NCI-H510A (cell line): ENCODE data around the gene ARHGAP6.

Source experiments
- DNase-seq: peaks from one replicate; lab custom pipeline; 2025; lab: John Stamatoyannopoulos, UW

ARHGAP6 gene

GRCh38 chrX:11296051-11296450 is 369.7 kb downstream of the ARHGAP6 start:
- no peak for DNase-seq

DNA sequence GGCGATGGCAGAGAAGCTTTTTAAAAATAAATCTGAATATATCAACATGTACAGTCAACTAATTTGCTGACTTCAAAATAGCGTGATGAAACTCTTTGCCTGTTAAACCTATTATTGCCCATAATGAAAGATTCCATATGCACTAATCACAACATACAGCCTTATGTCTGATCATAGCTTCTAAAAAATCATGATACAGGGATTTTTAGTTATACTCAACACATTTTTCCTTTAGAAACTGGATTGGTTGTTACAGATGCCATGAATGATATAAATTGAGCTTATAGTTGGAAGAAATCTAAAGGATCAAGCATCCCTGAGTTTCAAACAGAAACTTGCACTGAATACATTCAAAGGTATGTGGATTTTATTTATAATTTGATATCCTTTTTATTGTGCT is 372.6 kb downstream of the ARHGAP6 start, which contains the start of gene AMELX:
Gene AMELX (plus strand): TSS at position 301 of the 400 bp plus-strand sequence. CDS start 1,376 bp downstream, outside the sequence.
- no peak for DNase-seq

DNA sequence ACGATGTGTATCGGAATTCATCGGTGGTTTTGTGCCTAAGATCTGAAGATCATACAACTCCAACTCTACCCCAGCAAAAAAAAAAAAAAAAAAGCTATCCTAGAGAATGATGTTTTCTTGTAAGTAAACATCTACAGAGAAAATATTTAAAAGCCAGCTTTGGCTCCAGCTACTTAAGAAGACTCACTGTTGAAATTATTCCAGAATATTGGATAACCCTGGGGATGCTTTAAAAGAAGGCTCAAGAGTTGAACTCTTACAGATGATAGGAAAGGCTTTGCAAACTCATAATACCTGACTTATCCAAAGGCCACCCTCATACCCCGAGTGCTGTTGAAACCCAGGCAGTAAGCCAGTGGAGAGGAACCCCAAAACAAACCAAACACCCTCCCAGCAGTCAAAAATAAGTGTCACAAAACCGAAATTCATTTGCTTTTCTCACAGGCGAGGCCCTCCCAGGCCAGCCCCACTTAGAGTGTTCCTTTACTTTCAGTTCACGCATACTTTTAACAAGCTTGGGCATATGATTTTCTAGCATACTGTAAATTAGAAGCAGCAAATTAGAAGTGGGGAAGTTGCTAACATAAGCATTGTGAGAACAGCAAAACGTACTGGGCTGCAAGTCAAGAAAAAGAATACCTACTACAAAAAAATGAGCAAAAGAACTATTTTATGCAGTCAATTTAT is 375.2 kb downstream of the ARHGAP6 start:
- no peak for DNase-seq

GRCh38 chrX:11287505-11287904 is 378.2 kb downstream of the ARHGAP6 start:
- DNase-seq: no peak

DNA sequence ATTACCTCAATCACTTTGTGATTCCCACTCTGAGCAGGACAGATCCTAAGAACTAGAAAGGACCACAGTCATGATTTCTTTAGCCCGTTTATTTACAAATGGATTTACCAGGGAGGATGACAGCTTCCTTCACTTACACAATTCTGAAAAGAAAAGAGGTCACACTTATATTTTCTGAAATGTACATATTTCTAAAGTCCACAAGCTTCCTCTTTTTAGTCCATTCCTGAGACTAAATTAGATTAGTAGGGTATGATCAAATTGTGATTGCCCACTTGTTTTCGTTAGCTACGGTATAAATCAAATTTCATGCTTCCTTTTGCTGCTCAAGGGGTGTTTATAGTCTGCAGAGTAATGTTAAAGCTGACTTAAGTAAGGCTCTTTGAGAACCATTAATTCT is 380.1 kb downstream of the ARHGAP6 start:
- no peak for DNase-seq

DNA sequence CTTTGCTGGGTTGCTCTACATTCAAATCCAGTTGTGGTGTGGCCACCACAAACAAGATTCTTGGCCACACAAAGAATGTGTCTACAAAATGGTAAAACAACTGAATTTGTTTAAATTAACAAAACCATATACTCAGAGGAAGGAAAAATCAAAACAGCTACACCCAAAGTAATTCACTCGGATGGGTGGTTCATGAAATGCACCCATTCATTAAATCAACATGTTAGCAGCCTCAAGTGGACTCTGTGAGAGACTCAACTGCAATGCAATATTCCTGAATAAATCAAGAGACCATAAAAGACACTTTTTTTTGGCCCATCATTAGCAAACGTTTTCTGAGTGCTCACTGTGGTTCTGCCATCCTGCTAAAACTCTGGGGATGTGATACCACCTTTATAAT is 383.7 kb downstream of the ARHGAP6 start:
- DNase-seq: no peak

GRCh38 chrX:11273544-11273943 is 392.2 kb downstream of the ARHGAP6 start:
- DNase-seq: no peak

DNA sequence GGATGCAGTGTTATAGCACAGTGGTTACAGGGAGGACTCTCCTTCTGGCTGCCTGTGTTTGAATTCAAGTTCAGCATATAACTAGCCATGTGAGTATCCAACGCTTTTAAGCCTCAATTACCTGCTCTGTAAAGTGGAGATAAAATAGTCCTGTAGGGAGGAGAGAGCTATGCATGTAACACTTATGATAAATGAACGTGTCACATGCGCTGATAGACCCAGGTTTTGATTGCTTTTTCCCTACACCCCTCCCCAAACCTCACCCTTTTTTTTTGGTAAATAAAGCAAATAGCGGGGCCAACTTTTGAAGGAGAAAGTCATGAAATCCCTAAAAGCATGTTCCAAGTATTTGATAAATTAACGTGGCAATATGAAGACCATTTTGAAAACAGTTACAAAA is 392.9 kb downstream of the ARHGAP6 start:
- no peak for DNase-seq

GRCh38 chrX:11272290-11272689 is 393.4 kb downstream of the ARHGAP6 start:
- no peak for DNase-seq

GRCh38 chrX:11269996-11270395 is 395.7 kb downstream of the ARHGAP6 start:
- no peak for DNase-seq

GRCh38 chrX:11269006-11269405 is 396.7 kb downstream of the ARHGAP6 start:
- no peak for DNase-seq

DNA sequence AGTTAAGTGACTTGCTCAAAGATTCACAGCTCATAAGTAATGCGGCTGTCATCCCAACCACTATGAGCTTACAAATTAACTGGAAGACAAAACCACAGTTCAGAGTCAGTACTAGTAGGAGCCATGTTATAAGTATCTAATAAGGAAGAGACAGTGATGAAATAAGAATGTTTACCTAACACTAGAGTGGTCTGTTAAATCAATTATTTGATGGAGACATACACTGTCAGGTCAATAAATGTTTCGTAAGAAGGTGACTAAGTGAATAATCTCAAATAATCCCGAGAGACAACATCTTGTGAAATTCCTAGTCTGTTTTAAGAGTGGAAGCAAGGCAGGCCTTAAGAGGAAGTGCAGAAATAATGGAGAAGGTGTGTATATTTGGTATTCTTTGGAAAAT is 398.3 kb downstream of the ARHGAP6 start:
- DNase-seq: no peak

DNA sequence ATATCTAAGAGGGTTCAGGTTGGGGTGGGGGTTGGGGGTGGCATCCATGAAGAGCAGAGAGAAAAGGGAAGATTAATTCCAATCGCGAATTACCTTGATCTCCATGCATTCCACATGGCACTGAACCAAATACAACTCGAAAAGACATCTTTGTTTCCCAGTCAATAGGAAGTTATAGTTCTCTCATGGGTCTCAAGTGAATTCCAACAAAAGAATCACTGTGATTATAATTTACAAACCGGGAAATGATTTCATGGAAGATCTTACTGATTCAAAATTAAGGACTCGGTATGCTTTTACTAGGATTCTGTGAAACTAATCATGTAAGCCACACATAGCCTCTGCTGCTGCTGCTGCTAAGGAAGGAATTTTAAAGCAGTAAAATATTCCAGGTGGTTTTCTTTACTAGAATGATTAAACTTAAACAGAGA is 399.1 kb downstream of the ARHGAP6 start:
- no peak for DNase-seq

DNA sequence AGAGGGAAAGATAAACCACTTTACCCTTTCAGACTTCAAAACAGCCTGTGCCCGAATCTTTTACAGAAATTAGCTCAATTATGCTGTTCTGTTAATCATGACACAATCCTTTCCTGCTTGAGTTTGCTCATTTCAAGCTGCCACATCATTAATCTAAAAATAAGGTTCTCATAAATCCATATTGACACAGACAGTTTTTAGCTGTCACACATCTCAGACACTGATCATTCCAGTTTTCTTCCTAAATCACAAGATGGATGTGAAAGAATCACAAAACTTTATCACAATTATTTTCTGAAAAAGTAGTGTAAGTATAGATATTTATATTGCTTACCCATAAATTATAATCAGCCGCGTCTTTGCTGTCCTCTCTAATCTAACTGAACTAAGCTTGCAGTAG is 400.4 kb downstream of the ARHGAP6 start:
- no peak for DNase-seq

DNA sequence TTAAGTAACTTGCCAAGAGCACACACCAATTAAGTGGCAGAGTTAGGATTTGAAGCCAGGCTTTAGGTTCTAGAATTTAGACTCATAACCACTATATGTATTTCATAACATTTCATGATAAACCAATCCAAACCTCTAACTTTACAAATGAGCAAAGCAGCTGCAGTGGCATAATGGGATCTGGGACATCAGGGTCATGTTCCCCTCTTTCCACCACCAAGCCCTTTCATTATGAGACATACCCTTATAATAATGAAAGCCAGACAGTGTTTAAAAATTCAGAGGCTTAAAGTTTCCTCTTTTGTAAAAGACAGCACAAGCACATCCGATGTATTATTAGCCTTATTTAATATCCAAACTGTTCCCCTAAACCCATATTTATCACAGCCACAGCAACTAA is 400.8 kb downstream of the ARHGAP6 start:
- no peak for DNase-seq

DNA sequence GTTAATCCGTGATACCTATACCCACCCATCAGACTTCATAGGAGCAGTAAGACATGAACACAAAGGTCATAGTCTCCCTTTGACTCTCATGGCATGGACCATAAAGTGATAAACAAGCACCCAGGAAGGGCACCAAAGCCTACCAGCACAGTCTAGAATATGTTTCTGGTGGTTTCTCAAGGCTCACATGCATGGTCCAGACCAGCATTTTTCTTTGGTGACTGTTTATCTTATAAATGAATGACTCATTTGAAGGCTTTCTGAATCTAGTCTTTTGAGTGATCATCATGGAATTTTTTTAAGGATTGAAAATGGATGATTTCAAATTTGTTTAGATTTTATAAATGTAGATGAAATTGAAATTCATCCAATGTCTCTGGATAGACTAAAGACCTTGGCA is 404.5 kb downstream of the ARHGAP6 start:
- no peak for DNase-seq

- DNase-seq: no peak
These were observed 406.3 kb downstream of the ARHGAP6 start for GRCh38 chrX:11259437-11259836.

- no peak for DNase-seq
These were observed 408.0 kb downstream of the ARHGAP6 start for GRCh38 chrX:11257711-11258110.

DNA sequence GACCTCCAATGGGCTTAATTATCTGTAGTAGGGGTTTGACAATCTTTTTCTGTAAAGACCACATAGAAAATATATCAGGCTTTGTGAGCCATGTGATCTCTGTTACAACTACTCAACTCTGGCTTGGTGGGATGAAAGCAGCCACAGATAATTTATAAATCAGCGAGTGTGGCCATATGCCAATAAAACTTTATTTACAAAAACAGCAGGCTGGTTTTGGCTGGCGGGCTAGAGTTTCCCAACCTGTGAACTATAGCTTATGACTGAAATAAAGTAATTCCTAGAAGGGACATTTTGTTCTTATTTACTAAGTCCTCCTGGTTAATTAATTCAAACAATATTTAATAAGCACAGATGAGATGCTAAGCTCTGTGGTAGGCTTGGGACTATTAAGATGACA is 408.4 kb downstream of the ARHGAP6 start:
- no peak for DNase-seq

GRCh38 chrX:11254417-11255109 is 411.2 kb downstream of the ARHGAP6 start:
- no peak for DNase-seq

DNA sequence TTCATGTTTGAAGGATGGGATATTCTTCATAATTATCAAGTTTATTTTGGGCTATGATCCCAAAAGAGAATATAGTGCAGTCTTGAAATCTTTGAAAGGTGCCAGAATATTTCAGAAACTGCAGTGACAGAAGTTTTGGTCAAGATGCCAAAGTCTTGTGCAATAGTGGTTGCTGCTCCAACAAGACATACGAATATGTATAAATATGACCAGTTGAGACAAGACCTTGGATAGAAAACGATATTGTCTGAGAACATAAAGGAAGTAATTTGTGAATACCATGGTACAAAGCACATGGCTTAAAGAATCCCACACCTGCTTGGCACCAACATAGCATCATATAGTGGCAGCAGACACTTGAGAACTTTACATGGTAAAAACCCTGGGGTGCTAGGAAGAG is 421.1 kb downstream of the ARHGAP6 start:
- DNase-seq: no peak

DNA sequence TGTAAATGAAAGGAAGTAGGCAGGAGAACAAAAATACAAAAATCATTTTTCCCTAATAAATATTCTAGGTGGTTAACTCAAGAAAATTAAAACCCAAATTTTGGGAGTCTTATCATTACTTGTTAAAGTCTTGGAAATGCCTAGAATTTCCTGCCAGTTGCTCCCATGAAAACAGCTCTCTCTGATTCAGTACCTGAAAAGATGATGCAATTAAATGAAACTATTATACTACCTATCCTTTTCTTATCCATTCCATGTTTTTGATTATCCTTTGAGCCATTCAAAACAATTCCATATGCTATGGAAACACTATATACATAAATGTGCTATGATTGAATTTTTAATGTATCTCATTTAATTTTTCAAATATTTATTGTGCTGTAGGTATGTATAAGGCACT is 423.0 kb downstream of the ARHGAP6 start:
- no peak for DNase-seq

DNA sequence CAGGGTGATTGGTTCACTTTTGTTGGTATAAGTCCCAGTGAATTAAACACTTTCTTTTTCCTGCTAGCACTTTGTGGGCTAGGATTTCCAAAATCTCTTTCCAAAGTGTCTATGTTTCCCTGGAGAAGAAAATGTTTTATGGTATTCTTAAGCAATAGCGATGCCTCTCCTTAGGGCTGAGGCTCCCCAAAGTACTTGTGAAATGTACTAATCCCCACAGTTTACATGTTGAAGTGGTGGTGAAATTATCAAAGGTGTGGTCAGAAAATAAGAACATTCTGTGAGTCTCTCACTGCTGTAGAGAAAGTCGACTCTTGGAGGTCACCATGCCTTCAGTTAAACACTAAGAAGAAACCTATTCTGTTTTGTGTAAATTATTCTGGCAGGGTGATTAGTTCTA is 424.0 kb downstream of the ARHGAP6 start:
- no peak for DNase-seq

DNA sequence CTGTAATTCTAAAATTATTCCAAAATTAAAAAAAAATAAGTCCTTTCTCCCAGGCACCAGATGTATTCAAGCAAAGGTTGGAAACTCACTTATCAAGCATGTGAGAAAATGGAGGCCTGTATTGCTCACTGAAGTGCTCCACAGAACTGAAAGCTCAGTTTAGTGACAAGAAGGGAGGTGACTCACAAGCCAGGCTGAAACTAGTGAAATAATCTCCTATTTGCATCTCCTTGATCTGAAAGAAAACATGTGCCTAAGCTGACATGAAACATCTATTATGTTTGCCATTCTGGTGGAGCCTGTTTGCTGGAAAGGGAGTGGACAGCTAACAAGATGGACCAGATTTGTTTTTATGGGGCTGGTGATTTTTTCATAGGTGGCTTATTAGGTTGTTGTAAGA is 426.5 kb downstream of the ARHGAP6 start:
- no peak for DNase-seq
